K562 (cell line): ENCODE results near the gene PCDHGA4. TPM values are rescaled to one million over a fixed set of nuclear protein-coding genes. Genes with fewer than 3 reads are reported as not detected.
"Not testable (repeated sequence)": the region's sequence is repeated elsewhere in the genome, so short reads cannot be mapped to it uniquely, and the experiment has no call there.

Source experiments
- ATAC-seq: fragments of 200-7000 bp; cut with Tn5 transposase; 3 replicates; pipeline ENCODE4 v1.9.1; 2020; ENCODE audit warnings: moderate library complexity
- BruUV-seq: library from RNA; stranded (reverse); fragments of 400-500 nt; replicated peaks from 2 replicates; lab custom pipeline; 2021; lab: Mats Ljungman, UMichigan
- CTCF ChIA-PET: fragments of 300-600 bp; formaldehyde crosslinking; extraction: SDS; loops from one replicate; lab custom pipeline; 2021; ENCODE audit warnings: low intra/inter-chr PET ratio; lab: Yijun Ruan, JAX
- POLR2A ChIA-PET: fragments of 300-600, 350-650 bp; sonication (Branson Sonifier 250); formaldehyde crosslinking; extraction: SDS; loops from one replicate; lab custom pipeline; 2021; ENCODE audit warnings: antibody characterized with exemption, inconsistent platforms; lab: Yijun Ruan, JAX
- DNase-seq, 4 experiments: peaks; one replicate each; pipeline versions ENCODE4 v3.0.0 to v3.0.0-alpha.2; 2011 to 2018; ENCODE audit warnings: low spot score in 3 of 4, mixed read lengths in 3 of 4; ENCODE audit errors: extremely low read depth in 1 of 4
- FAIRE-seq: peaks from 2 replicates; lab custom pipeline; 2011; peaks lifted over from hg19 to GRCh38; lab: Jason Lieb, UNC
- H2AFZ ChIP-seq: 2 replicates; pipeline ENCODE4 v1.6.0; 2011; ENCODE audit warnings: low read depth, low read length, control low read depth, inconsistent platforms
- H3K27ac ChIP-seq: fragments of 200-600 bp; 3 replicates; pipeline ENCODE4 v1.8.0; 2011; ENCODE audit warnings: low read depth, mild to moderate bottlenecking, control low read depth, inconsistent platforms, low read length, moderate library complexity, mixed read lengths; ENCODE audit errors: extremely low read depth
- H3K27me3 ChIP-seq, 2 experiments: fragments of 300-600 bp in 1 of 2; 2 replicates in 1 of 2; 3 replicates in 1 of 2; pipeline versions ENCODE4 v1.6.0 to v1.8.0; 2011; ENCODE audit warnings: inconsistent platforms in 2 of 2, low read length in 2 of 2, mild to moderate bottlenecking in 1 of 2, mixed read lengths in 1 of 2, moderate library complexity in 1 of 2; ENCODE audit not compliant: control insufficient read depth in 2 of 2, insufficient read depth in 2 of 2
- H3K36me3 ChIP-seq: fragments of 300-600 bp; 3 replicates; pipeline ENCODE4 v1.8.0; 2011; ENCODE audit warnings: mild to moderate bottlenecking, low read length, inconsistent platforms; ENCODE audit not compliant: control insufficient read depth, insufficient read depth
- H3K4me1 ChIP-seq, 2 experiments: fragments of 200-600 bp in 1 of 2; replicated peaks in 1 of 2; 2 replicates in 1 of 2; 3 replicates in 1 of 2; pipeline versions ENCODE4 v1.5.1 to v1.8.0; 2011; ENCODE audit warnings: inconsistent platforms in 2 of 2, low read length in 2 of 2, mild to moderate bottlenecking in 1 of 2, mixed read lengths in 1 of 2, moderate library complexity in 1 of 2; ENCODE audit not compliant: control insufficient read depth in 2 of 2, insufficient read depth in 2 of 2
- H3K4me2 ChIP-seq: 2 replicates; pipeline ENCODE4 v1.6.1; 2011; ENCODE audit warnings: low read length, control low read depth, inconsistent platforms, mixed read lengths; ENCODE audit not compliant: insufficient read depth
- H3K4me3 ChIP-seq: fragments of 200-600 bp; sonication (generic), shearing (Covaris generic); 2 replicates; pipeline ENCODE4 v1.5.1; 2016; ENCODE audit warnings: control low read depth, inconsistent platforms
- H3K79me2 ChIP-seq: fragments of 200-600 bp; 3 replicates; pipeline ENCODE4 v1.8.0; 2011; ENCODE audit warnings: low read length, inconsistent platforms; ENCODE audit not compliant: control insufficient read depth, insufficient read depth
- H3K9ac ChIP-seq, 2 experiments: 2 replicates each; pipeline versions ENCODE4 v1.6.0 to v1.6.1; 2011; ENCODE audit warnings: low read depth in 2 of 2, low read length in 2 of 2, control low read depth in 1 of 2, inconsistent platforms in 1 of 2, mild to moderate bottlenecking in 1 of 2, mixed read lengths in 1 of 2; ENCODE audit not compliant: insufficient read depth in 1 of 2
- H3K9me1 ChIP-seq: one replicate; pipeline ENCODE4 v1.6.0; 2011; ENCODE audit warnings: inconsistent platforms, mild to moderate bottlenecking, low read length, moderate library complexity; ENCODE audit not compliant: control insufficient read depth, insufficient read depth
- H3K9me3 ChIP-seq: replicated peaks from 2 replicates; pipeline ENCODE4 v1.5.1; 2011; ENCODE audit warnings: low read depth, low read length, inconsistent platforms; ENCODE audit not compliant: control insufficient read depth, insufficient read depth
- H4K20me1 ChIP-seq: replicated peaks from 2 replicates; pipeline ENCODE4 v1.6.1; 2011; ENCODE audit warnings: low read length, inconsistent platforms, mixed read lengths; ENCODE audit not compliant: control insufficient read depth, insufficient read depth
- USF1 ChIP-seq: sonication (generic); formaldehyde crosslinking; IDR thresholded peaks from 2 replicates; pipeline ENCODE4 v1.9.0; 2022; ENCODE audit warnings: mild to moderate bottlenecking, missing genetic modification reagents
- WGBS: fragments of 100-300 bp; shearing (Covaris generic); methylation state at CpG from one replicate; pipeline ENCODE4 v1.1.6; 2016; ENCODE audit warnings: low coverage, mixed read lengths; ENCODE audit not compliant: insufficient coverage; ENCODE audit errors: missing lambda C conversion rate; 5-methylcytosine and 5-hydroxymethylcytosine counted together
- in situ Hi-C: fragments of 300-500 bp; cut with MboI; formaldehyde crosslinking; loops from 4 replicates; pipeline ENCODE4 v1.15.0; 2018; ENCODE audit warnings: inconsistent platforms, mixed read lengths
- intact Hi-C: fragments of 100-400 bp; cut with micrococcal nuclease; formaldehyde crosslinking; loops from 2 replicates; pipeline ENCODE4 v1.14.2; 2022
- polyA plus RNA-seq, 8 experiments: library from polyadenylated mRNA; depleted of rRNA in 4 of 8; stranded (reverse) in 5 of 8; unstranded in 3 of 8; fragments of >200 nt; fragmentation: Nextera tagmentation in 2 of 8; fragmentation: Illumina TruSeq in 1 of 8; extraction: Ambion mirVana in 2 of 8; extraction: Trizol in 1 of 8; gene quantifications; 2 replicates each; pipeline versions ENCODE4 v1.2.1 to v1.2.3, GENCODE V29; 2011 to 2014; ENCODE audit warnings: inconsistent platforms in 1 of 8, missing spikeins in 1 of 8
- total RNA-seq, 7 experiments: library from RNA; depleted of rRNA in 6 of 7; stranded (reverse); fragments of >200 nt in 6 of 7; fragmentation: Illumina TruSeq in 2 of 7; extraction: Trizol in 2 of 7; gene quantifications; 2 replicates each; pipeline versions ENCODE4 v1.2.1 to v1.2.3, GENCODE V29; 2011 to 2021; ENCODE audit warnings: low replicate concordance in 1 of 7
- TF ChIP-seq, protein P1 (sequence below): fragments of 250-450 bp; sonication (Bioruptor Pico); IDR thresholded peaks from 2 replicates; pipeline ENCODE4 v1.5.0; 2021

PCDHGA4 gene
- total and polyA plus RNA-seq, 9 of the 15 experiments (the other 6 are each of a cell fraction or from before 2014, with no cell fraction given): 0.12 to 0.40 (median 0.36) TPM; not detected in 2

DNA sequence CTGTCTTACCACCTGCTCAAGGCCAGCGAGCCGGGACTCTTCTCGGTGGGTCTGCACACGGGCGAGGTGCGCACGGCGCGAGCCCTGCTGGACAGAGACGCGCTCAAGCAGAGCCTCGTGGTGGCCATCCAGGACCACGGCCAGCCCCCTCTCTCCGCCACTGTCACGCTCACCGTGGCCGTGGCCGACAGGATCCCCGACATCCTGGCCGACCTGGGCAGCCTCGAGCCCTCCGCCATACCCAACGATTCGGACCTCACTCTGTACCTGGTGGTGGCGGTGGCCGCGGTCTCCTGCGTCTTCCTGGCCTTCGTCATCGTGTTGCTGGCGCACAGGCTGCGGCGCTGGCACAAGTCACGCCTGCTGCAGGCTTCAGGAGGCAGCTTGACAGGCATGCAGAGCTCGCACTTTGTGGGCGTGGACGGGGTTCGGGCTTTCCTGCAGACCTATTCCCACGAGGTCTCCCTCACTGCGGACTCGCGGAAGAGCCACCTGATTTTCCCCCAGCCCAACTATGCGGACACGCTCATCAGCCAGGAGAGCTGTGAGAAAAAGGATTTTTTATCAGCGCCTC, 14.0 kb upstream of the PCDHGA4 start:
- H3K9me3 ChIP-seq, H4K20me1 ChIP-seq, H3K9me1 ChIP-seq, H3K4me3 ChIP-seq, H3K4me2 ChIP-seq, H3K36me3 ChIP-seq, BruUV-seq, DNase-seq, H2AFZ ChIP-seq, H3K27ac ChIP-seq, ATAC-seq, in situ Hi-C loops, POLR2A ChIA-PET, H3K79me2 ChIP-seq, FAIRE-seq, H3K4me1 ChIP-seq, H3K9ac ChIP-seq: not testable (repeated sequence)
- intact Hi-C loops: loop anchor here (5.0 kb wide), 1 partner anchor 171 kb away; no protein-coding TSS in a partner anchor
- whole genome bisulfite sequencing: 15% methylated on average over 29 of the region's 45 CpGs
- H3K27me3 ChIP-seq: peaks cover 10 to 26% of the 10 kb centered on the region in 2 experiments; a peak in 4 of 5 replicates
- CTCF ChIA-PET: interaction anchor here (0.9 kb wide), 1 partner anchor 223 kb away, joined by 4 read pairs; no protein-coding TSS in a partner anchor

- FAIRE-seq (no peak), ATAC-seq (no peak), DNase-seq (no peak)
- no TSS peak for BruUV-seq
- Histone ChIP-seq H3K4me1 (peaks cover 0 to 9% of the 10 kb centered on the region in 2 experiments; a peak in 3 of 5 replicates), H3K4me3 (no peak overlapping the region), H3K9me1 (no peaks in the 10 kb centered on the region), H3K79me2 (no peaks in the 10 kb centered on the region), H3K4me2 (no peak overlapping the region)
- POLR2A ChIA-PET: no interaction called here
- in situ Hi-C loops: no loop called here
- TF ChIP-seq USF1 (CRISPR knock-in tag): no peak
- TF ChIP-seq, protein P1, sequence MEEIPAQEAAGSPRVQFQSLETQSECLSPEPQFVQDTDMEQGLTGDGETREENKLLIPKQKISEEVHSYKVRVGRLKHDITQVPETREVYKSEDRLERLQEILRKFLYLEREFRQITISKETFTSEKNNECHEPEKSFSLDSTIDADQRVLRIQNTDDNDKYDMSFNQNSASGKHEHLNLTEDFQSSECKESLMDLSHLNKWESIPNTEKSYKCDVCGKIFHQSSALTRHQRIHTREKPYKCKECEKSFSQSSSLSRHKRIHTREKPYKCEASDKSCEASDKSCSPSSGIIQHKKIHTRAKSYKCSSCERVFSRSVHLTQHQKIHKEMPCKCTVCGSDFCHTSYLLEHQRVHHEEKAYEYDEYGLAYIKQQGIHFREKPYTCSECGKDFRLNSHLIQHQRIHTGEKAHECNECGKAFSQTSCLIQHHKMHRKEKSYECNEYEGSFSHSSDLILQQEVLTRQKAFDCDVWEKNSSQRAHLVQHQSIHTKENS (CRISPR knock-in tag): no peak
- TF ChIP-seq, all 486 proteins: peak for 0
- Histone ChIP-seq H3K27me3 (peaks cover 10 to 26% of the 10 kb centered on the region in 2 experiments; a peak in 4 of 5 replicates), H3K9me3 (no peaks in the 10 kb centered on the region), H2AFZ (no peak overlapping the region), H3K36me3 (no peaks in the 10 kb centered on the region), H3K9ac (no peak overlapping the region), H3K27ac (no peak overlapping the region), H4K20me1 (no peaks in the 10 kb centered on the region)
- CTCF ChIA-PET: no interaction called here
- intact Hi-C loops: loop anchor here (5.0 kb wide), 1 partner anchor 170 kb away; no protein-coding TSS in a partner anchor
- WGBS: 0% methylated on average over 1 of the region's 1 CpG
Measured at GRCh38 chr5:141342773-141343172, 12.0 kb upstream of the PCDHGA4 start.
